ENCODE data around the gene VPS37D.

VPS37D gene

GRCh38 chr7:73645643-73646174 is 21.9 kb upstream of the VPS37D start:
- H3K4me1 ChIP-seq (ENCODE audit: control insufficient read depth, insufficient read depth, low read length), result no peaks in the 10 kb centered on the region
- no peaks in the 10 kb centered on the region for H3K9me3 ChIP-seq (ENCODE audit: control insufficient read depth, insufficient read depth, low read depth, low read length)
- POLR2A ChIA-PET, result interaction anchor here (0.5 to 1.1 kb wide), 2 partner anchors 40 to 214 kb away, joined by 3 read pairs; no protein-coding TSS in a partner anchor
- no peak overlapping the region for H3K27ac ChIP-seq (ENCODE audit: extremely low read depth, low read depth, low read length)
- CTCF ChIA-PET, result interaction anchor here (1.0 to 1.6 kb wide), 5 partner anchors 10 to 82 kb away, joined by 3 to 6 read pairs (median 4); no protein-coding TSS in a partner anchor
- TF ChIP-seq ZNF768 (tag by site-specific recombination; IDR thresholded peaks at IDR 0.05), result peak; percentile 94; the same call in 1 of the 2 replicates
- TF ChIP-seq GLI4 (tag by site-specific recombination; IDR thresholded peaks at IDR 0.05), result no peak
- no peak for TF ChIP-seq SCRT1 (tag by site-specific recombination; IDR thresholded peaks at IDR 0.05; ENCODE audit: borderline replicate concordance)
- H3K4me3 ChIP-seq (ENCODE audit: low read depth, low read length), result no peak overlapping the region
- no peaks in the 10 kb centered on the region for H3K36me3 ChIP-seq (ENCODE audit: control insufficient read depth in 2 of 2, insufficient read depth in 1 of 2, low read length in 2 of 2)

DNA sequence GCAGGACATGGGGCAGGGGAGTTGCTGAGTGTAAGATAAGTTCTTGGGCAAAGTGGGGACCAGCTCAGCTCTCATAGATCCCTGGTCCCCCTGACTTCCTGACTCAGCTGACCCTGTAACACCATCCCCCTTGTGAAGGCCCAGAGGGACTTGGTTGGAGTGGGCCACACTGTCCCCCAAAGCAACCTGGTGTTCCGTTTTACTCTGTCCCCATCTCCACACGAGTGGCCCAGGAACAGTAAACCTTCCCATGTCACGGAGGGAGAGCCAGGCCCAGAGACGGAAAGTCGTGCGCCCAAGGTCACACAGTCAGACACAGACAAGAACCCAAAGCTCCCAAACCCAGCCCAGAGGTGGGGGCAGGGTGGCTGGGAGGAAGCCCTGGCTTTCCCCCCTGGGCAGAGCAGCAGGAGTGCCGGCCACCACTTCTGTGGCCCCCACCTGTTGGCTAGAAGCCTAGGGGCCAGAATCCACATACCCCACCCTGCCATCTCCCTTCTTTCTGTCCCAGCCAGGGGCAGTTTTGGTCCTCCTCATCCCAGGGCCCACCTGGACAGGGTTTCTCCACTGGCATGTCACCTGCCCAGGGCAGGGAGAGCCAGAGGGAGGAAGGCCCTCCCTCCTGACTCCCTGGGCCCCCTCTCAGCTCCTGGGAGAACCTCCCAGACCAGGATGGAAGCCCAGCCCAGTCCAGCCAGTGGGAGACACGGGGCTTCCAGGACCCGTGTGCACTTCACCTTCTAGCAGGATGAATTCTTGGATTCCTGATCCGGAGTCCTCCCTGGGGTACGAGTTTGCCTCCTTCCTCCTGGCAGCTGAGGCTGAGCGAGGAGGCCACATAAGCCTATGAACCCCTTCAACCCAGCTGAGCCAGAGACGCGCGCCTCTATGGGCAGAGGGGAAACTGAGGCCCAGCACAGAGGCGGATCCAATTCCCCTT is 20.6 kb upstream of the VPS37D start:
- H3K36me3 ChIP-seq (ENCODE audit: control insufficient read depth in 2 of 2, insufficient read depth in 1 of 2, low read length in 2 of 2), result no peaks in the 10 kb centered on the region
- TF ChIP-seq INSM2 (tag by site-specific recombination; IDR thresholded peaks at IDR 0.05) (no peak), ZNF146 (tag by site-specific recombination; IDR thresholded peaks at IDR 0.05) (no peak), ZNF391 (tag by site-specific recombination; IDR thresholded peaks at IDR 0.05; ENCODE audit: borderline replicate concordance, low read depth) (no peak), SP3 (tag by site-specific recombination; IDR thresholded peaks at IDR 0.05) (no peak), ZNF501 (tag by site-specific recombination; IDR thresholded peaks at IDR 0.05) (no peak), SCRT2 (tag by site-specific recombination; IDR thresholded peaks at IDR 0.05) (peak; percentile 82), FEZF1 (tag by site-specific recombination; IDR thresholded peaks at IDR 0.05) (no peak), RBAK (tag by site-specific recombination; IDR thresholded peaks at IDR 0.05) (no peak), ZBTB11 (tag by site-specific recombination; conservative IDR thresholded peaks at IDR 0.05; ENCODE audit: low read depth) (peak; percentile 58; the same call in 1 of the 2 replicates), KLF1 (tag by site-specific recombination; IDR thresholded peaks at IDR 0.05) (peak; percentile 88; the same call in 1 of the 2 replicates), GLIS1 (tag by site-specific recombination; IDR thresholded peaks at IDR 0.05) (peak; percentile 92), ZNF660 (tag by site-specific recombination; IDR thresholded peaks at IDR 0.05) (no peak), ZEB2 (tag by site-specific recombination; IDR thresholded peaks at IDR 0.05) (no peak), ZNF664 (tag by site-specific recombination; IDR thresholded peaks at IDR 0.05) (no peak), ZNF473 (tag by site-specific recombination; IDR thresholded peaks at IDR 0.05) (no peak), ZNF169 (tag by site-specific recombination; IDR thresholded peaks at IDR 0.05) (no peak), ZNF202 (tag by site-specific recombination; IDR thresholded peaks at IDR 0.05; ENCODE audit: borderline replicate concordance) (no peak)
- TF ChIP-seq, protein P1, sequence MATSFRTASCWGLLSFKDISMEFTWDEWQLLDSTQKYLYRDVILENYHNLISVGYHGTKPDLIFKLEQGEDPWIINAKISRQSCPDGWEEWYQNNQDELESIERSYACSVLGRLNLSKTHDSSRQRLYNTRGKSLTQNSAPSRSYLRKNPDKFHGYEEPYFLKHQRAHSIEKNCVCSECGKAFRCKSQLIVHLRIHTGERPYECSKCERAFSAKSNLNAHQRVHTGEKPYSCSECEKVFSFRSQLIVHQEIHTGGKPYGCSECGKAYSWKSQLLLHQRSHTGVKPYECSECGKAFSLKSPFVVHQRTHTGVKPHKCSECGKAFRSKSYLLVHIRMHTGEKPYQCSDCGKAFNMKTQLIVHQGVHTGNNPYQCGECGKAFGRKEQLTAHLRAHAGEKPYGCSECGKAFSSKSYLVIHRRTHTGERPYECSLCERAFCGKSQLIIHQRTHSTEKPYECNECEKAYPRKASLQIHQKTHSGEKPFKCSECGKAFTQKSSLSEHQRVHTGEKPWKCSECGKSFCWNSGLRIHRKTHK (tag by site-specific recombination; IDR thresholded peaks at IDR 0.05), result no peak
- TF ChIP-seq, protein P2, sequence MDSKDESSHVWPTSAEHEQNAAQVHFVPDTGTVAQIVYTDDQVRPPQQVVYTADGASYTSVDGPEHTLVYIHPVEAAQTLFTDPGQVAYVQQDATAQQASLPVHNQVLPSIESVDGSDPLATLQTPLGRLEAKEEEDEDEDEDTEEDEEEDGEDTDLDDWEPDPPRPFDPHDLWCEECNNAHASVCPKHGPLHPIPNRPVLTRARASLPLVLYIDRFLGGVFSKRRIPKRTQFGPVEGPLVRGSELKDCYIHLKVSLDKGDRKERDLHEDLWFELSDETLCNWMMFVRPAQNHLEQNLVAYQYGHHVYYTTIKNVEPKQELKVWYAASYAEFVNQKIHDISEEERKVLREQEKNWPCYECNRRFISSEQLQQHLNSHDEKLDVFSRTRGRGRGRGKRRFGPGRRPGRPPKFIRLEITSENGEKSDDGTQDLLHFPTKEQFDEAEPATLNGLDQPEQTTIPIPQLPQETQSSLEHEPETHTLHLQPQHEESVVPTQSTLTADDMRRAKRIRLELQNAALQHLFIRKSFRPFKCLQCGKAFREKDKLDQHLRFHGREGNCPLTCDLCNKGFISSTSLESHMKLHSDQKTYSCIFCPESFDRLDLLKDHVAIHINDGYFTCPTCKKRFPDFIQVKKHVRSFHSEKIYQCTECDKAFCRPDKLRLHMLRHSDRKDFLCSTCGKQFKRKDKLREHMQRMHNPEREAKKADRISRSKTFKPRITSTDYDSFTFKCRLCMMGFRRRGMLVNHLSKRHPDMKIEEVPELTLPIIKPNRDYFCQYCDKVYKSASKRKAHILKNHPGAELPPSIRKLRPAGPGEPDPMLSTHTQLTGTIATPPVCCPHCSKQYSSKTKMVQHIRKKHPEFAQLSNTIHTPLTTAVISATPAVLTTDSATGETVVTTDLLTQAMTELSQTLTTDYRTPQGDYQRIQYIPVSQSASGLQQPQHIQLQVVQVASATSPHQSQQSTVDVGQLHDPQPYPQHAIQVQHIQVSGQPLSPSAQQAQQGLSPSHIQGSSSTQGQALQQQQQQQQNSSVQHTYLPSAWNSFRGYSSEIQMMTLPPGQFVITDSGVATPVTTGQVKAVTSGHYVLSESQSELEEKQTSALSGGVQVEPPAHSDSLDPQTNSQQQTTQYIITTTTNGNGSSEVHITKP (tag by site-specific recombination; IDR thresholded peaks at IDR 0.05), result peak; percentile 67

More for the DNA sequence above, 20.6 kb upstream of the VPS37D start:
- Histone ChIP-seq H3K9me3 (ENCODE audit: control insufficient read depth, insufficient read depth, low read depth, low read length) (no peaks in the 10 kb centered on the region), H3K27ac (ENCODE audit: extremely low read depth, low read depth, low read length) (no peak overlapping the region), H3K4me3 (ENCODE audit: low read depth, low read length) (no peak overlapping the region), H3K4me1 (ENCODE audit: control insufficient read depth, insufficient read depth, low read length) (no peaks in the 10 kb centered on the region)
- ChIA-PET CTCF (interaction anchor here (0.6 to 1.6 kb wide), 5 partner anchors 9 to 121 kb away, joined by 3 to 4 read pairs (median 3); no protein-coding TSS in a partner anchor), POLR2A (interaction anchor here (1.1 kb wide), 1 partner anchor 41 kb away, joined by 3 read pairs; no protein-coding TSS in a partner anchor)

All from HEK293 (cell line).